Tibial artery (tissue), 4 donors: ENCODE measurements around the gene GCC1.
A peak's percentile ranks its signal among the peaks of the same experiment; 100 is the strongest.

Experiments
- DNase-seq, 2 donors: peaks; one replicate each; pipeline ENCODE4 v3.0.0-alpha.2; 2019
- H3K27ac ChIP-seq, 2 donors: fragments of 200-600 bp; sonication (generic) in 1 of 2; 1 replicate in 1 of 2; 2 replicates in 1 of 2; pipeline ENCODE4 v1.5.1; 2018 to 2019; ENCODE audit warnings: mild to moderate bottlenecking in 1 of 2
- H3K27me3 ChIP-seq, 2 donors: fragments of 200-600 bp; sonication (generic) in 1 of 2; one replicate each; pipeline versions ENCODE4 v1.5.1 to v1.6.0; 2016 to 2019
- H3K36me3 ChIP-seq, 3 donors: fragments of 200-600 bp; sonication (generic) in 2 of 3; one replicate each; pipeline ENCODE4 v1.5.1; 2016 to 2019; ENCODE audit warnings: mild to moderate bottlenecking in 2 of 3
- H3K4me1 ChIP-seq, 4 donors: fragments of 200-600 bp; sonication (generic) in 2 of 4; 1 replicate in 3 of 4; 2 replicates in 1 of 4; pipeline ENCODE4 v1.5.1; 2016 to 2019
- H3K4me3 ChIP-seq, 2 donors: fragments of 200-600 bp; sonication (generic) in 1 of 2; 1 replicate in 1 of 2; 2 replicates in 1 of 2; pipeline ENCODE4 v1.5.1; 2018 to 2019; ENCODE audit warnings: mild to moderate bottlenecking in 2 of 2
- H3K9me3 ChIP-seq, 3 donors: fragments of 200-600 bp; sonication (generic) in 1 of 3; one replicate each; pipeline ENCODE4 v1.5.1; 2016 to 2019
- intact Hi-C: fragments of 100-400 bp; cut with DNase I; formaldehyde crosslinking; loops from one replicate; pipeline ENCODE4 v1.15.0; 2023; ENCODE audit warnings: low total_unique reads
- TF ChIP-seq, protein P1 (sequence below), 2 experiments: fragments of 200-600 bp in 1 of 2; fragments of 450-650 bp in 1 of 2; IDR thresholded peaks; one replicate each; pipeline ENCODE4 v1.5.1; 2017 to 2019; ENCODE audit warnings: antibody characterized with exemption in 2 of 2, mild to moderate bottlenecking in 1 of 2, moderate library complexity in 1 of 2

Gene GCC1

DNA sequence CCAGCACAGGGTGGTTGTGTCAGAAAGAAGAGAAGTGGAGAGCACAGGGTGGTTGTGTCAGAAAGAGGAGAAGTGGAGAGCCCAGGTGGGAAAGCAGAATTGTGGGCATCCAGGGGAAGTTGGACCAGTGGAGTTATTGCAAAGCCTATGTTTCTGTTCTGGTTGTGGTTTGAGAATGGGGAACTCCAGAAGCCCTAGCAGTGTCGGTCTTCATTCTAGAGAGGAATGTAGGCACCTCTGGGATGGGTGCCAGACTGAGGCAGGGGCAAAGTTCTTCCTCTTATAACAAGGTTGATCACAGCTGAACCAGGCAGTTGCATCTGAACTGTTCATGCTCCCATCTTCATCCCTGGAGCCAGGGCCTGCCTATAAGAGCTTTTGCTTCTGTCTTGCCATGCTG is 9.1 kb upstream of the GCC1 start:
- no peak for DNase-seq

GRCh38 chr7:127592550-127592949 is 7.2 kb upstream of the GCC1 start:
- Histone ChIP-seq H3K4me3 (no peak overlapping the region), H3K4me1 (peaks cover 0 to 16% (median 14%) of the 10 kb centered on the region in 4 donors), H3K9me3 (no peaks in the 10 kb centered on the region), H3K27ac (no peak overlapping the region), H3K36me3 (peaks cover 20 to 42% (median 23%) of the 10 kb centered on the region in 3 donors), H3K27me3 (no peaks in the 10 kb centered on the region)
- intact Hi-C loops: no loop called here
- TF ChIP-seq, protein P1, sequence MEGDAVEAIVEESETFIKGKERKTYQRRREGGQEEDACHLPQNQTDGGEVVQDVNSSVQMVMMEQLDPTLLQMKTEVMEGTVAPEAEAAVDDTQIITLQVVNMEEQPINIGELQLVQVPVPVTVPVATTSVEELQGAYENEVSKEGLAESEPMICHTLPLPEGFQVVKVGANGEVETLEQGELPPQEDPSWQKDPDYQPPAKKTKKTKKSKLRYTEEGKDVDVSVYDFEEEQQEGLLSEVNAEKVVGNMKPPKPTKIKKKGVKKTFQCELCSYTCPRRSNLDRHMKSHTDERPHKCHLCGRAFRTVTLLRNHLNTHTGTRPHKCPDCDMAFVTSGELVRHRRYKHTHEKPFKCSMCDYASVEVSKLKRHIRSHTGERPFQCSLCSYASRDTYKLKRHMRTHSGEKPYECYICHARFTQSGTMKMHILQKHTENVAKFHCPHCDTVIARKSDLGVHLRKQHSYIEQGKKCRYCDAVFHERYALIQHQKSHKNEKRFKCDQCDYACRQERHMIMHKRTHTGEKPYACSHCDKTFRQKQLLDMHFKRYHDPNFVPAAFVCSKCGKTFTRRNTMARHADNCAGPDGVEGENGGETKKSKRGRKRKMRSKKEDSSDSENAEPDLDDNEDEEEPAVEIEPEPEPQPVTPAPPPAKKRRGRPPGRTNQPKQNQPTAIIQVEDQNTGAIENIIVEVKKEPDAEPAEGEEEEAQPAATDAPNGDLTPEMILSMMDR (IDR thresholded peaks at IDR 0.05): no peak
- no peak for DNase-seq

More for the DNA sequence above, 9.1 kb upstream of the GCC1 start:
- TF ChIP-seq, protein P1 (IDR thresholded peaks at IDR 0.05): no peak
- intact Hi-C loops: no loop called here
- Histone ChIP-seq H3K4me3 (no peak overlapping the region), H3K27ac (no peak overlapping the region), H3K9me3 (no peaks in the 10 kb centered on the region), H3K27me3 (no peaks in the 10 kb centered on the region), H3K4me1 (peaks cover 0 to 7% (median 5%) of the 10 kb centered on the region in 4 donors), H3K36me3 (peaks cover 20 to 42% (median 23%) of the 10 kb centered on the region in 3 donors)

- no peak overlapping the region for H3K27ac ChIP-seq
- H3K9me3 ChIP-seq: no peaks in the 10 kb centered on the region
- no peak overlapping the region for H3K4me3 ChIP-seq
- peaks cover 0 to 21% (median 16%) of the 10 kb centered on the region in 4 donors for H3K4me1 ChIP-seq
- TF ChIP-seq, protein P1 (IDR thresholded peaks at IDR 0.05): no peak
- H3K36me3 ChIP-seq: peaks cover 20 to 42% (median 23%) of the 10 kb centered on the region in 3 donors
- DNase-seq: no peak
- H3K27me3 ChIP-seq: no peaks in the 10 kb centered on the region
- intact Hi-C loops: no loop called here
Measured at GRCh38 chr7:127591591-127591990, 6.2 kb upstream of the GCC1 start.

GRCh38 chr7:127591189-127591588 is 5.8 kb upstream of the GCC1 start:
- Histone ChIP-seq H3K4me1 (peaks cover 0 to 21% (median 16%) of the 10 kb centered on the region in 4 donors), H3K9me3 (no peaks in the 10 kb centered on the region), H3K27me3 (no peaks in the 10 kb centered on the region), H3K36me3 (peaks cover 20 to 42% (median 23%) of the 10 kb centered on the region in 3 donors), H3K27ac (no peak overlapping the region), H3K4me3 (no peak overlapping the region)
- TF ChIP-seq, protein P1 (IDR thresholded peaks at IDR 0.05): no peak
- DNase-seq: no peak
- intact Hi-C loops: no loop called here

- Histone ChIP-seq H3K4me1 (peaks cover 0 to 30% (median 20%) of the 10 kb centered on the region in 4 donors), H3K36me3 (peaks cover 20 to 39% (median 23%) of the 10 kb centered on the region in 3 donors), H3K4me3 (peak overlapping the region in 1 of 2 donors; percentile 97), H3K27me3 (no peaks in the 10 kb centered on the region), H3K9me3 (no peaks in the 10 kb centered on the region), H3K27ac (no peak overlapping the region)
- TF ChIP-seq, protein P1 (IDR thresholded peaks at IDR 0.05): no peak
- intact Hi-C loops: loop anchor here (2.0 kb wide), 1 partner anchor 197 kb away; the partner anchor contains the start of gene ZNF800
- DNase-seq: no peak
Measured at GRCh38 chr7:127589896-127590295, 4.5 kb upstream of the GCC1 start.
